AG20443 (cell line): ENCODE results near the gene TSFM.

Source experiments
- DNase-seq: peaks from one replicate; pipeline ENCODE4 v3.0.0; 2012; ENCODE audit warnings: low spot score, mixed read lengths

The TSFM gene

GRCh38 chr12:57780284-57780897, 2.2 kb upstream of the TSFM start:
- no peak for DNase-seq

- DNase-seq = no peak
Measured at GRCh38 chr12:57781244-57781643, 1.3 kb upstream of the TSFM start.

- no peak for DNase-seq
Measured at GRCh38 chr12:57781801-57782200, 786 bp upstream of the TSFM start.

GRCh38 chr12:57782243-57782607, 362 bp upstream of the TSFM start:
- no peak for DNase-seq

- DNase-seq = no peak
Measured at GRCh38 chr12:57783466-57783801, 847 bp downstream of the TSFM start.

- no peak for DNase-seq
Measured at GRCh38 chr12:57783861-57784260, 1.3 kb downstream of the TSFM start.

- peak; percentile 75 for DNase-seq
Measured at GRCh38 chr12:57793920-57794319, 11.3 kb downstream of the TSFM start.

GRCh38 chr12:57795354-57795753, 12.8 kb downstream of the TSFM start:
- DNase-seq = no peak

- DNase-seq = no peak
Measured at GRCh38 chr12:57796996-57797395, 14.4 kb downstream of the TSFM start.

GRCh38 chr12:57797933-57798332, 15.3 kb downstream of the TSFM start:
- no peak for DNase-seq

- no peak for DNase-seq
Measured at GRCh38 chr12:57800965-57801364, 18.4 kb downstream of the TSFM start.

- no peak for DNase-seq
Measured at GRCh38 chr12:57802607-57803006, 20.0 kb downstream of the TSFM start.

GRCh38 chr12:57803319-57803893, 20.8 kb downstream of the TSFM start:
- peak; percentile 80 for DNase-seq

GRCh38 chr12:57806677-57807076, 24.1 kb downstream of the TSFM start:
- DNase-seq = no peak

GRCh38 chr12:57807285-57807684, 24.7 kb downstream of the TSFM start:
- DNase-seq = no peak

GRCh38 chr12:57808351-57808750, 25.8 kb downstream of the TSFM start:
- no peak for DNase-seq

GRCh38 chr12:57809425-57809824, 26.8 kb downstream of the TSFM start:
- no peak for DNase-seq

- DNase-seq = no peak
Measured at GRCh38 chr12:57810450-57810849, 27.9 kb downstream of the TSFM start.

- DNase-seq = no peak
Measured at GRCh38 chr12:57811028-57811755, 28.6 kb downstream of the TSFM start.

GRCh38 chr12:57813111-57813970, 30.8 kb downstream of the TSFM start:
- no peak for DNase-seq

- DNase-seq = no peak
Measured at GRCh38 chr12:57813971-57814772, 31.6 kb downstream of the TSFM start.
